H1 (cell line): ENCODE measurements around the gene RBM34. TPM values are rescaled to one million over a fixed set of nuclear protein-coding genes. Genes with fewer than 3 reads are reported as not detected.

ENCODE experiments used
- CTCF ChIA-PET: fragments of 300-600 bp; sonication (Branson Sonifier 250); formaldehyde crosslinking; loops from one replicate; lab custom pipeline; 2021; ENCODE audit not compliant: partially characterized antibody; lab: Charles Lee
- POLR2A ChIA-PET: fragments of 300-600 bp; sonication (Branson Sonifier 250); formaldehyde crosslinking; loops from one replicate; lab custom pipeline; 2021; ENCODE audit warnings: inconsistent platforms; ENCODE audit not compliant: partially characterized antibody; lab: Charles Lee
- DNase-seq, 2 experiments: peaks; one replicate each; pipeline versions ENCODE4 v3.0.0 to v3.0.0-alpha.2; 2010 to 2022; ENCODE audit warnings: low spot score in 2 of 2, low read depth in 1 of 2, mixed read lengths in 1 of 2
- FAIRE-seq: peaks from 2 replicates; lab custom pipeline; 2011; peaks lifted over from hg19 to GRCh38; lab: Jason Lieb, UNC
- H2AFZ ChIP-seq: 2 replicates; pipeline ENCODE4 v1.8.1; 2012; ENCODE audit warnings: low read length, inconsistent platforms
- H2AK5ac ChIP-seq: 2 replicates; pipeline ENCODE4 v1.6.1; 2013; ENCODE audit warnings: low read depth, low read length
- H2BK120ac ChIP-seq: replicated peaks from 2 replicates; pipeline ENCODE3; 2013; ENCODE audit warnings: low read depth, low read length, inconsistent platforms
- H2BK12ac ChIP-seq: 2 replicates; pipeline ENCODE4 v1.6.1; 2013; ENCODE audit warnings: low read depth, low read length
- H2BK15ac ChIP-seq: 2 replicates; pipeline ENCODE4 v1.6.1; 2013; ENCODE audit warnings: low read length
- H2BK20ac ChIP-seq: 2 replicates; pipeline ENCODE4 v1.6.1; 2013; ENCODE audit warnings: low read length
- H2BK5ac ChIP-seq: 2 replicates; pipeline ENCODE4 v1.6.1; 2013; ENCODE audit warnings: low read depth, low read length
- H3K14ac ChIP-seq: 2 replicates; pipeline ENCODE4 v1.6.1; 2013; ENCODE audit warnings: inconsistent platforms; ENCODE audit not compliant: insufficient read length
- H3K18ac ChIP-seq: 2 replicates; pipeline ENCODE4 v1.6.1; 2013; ENCODE audit warnings: low read length; ENCODE audit errors: extremely low read depth
- H3K23ac ChIP-seq: 2 replicates; pipeline ENCODE4 v1.6.1; 2013; ENCODE audit warnings: inconsistent platforms; ENCODE audit not compliant: insufficient read length
- H3K23me2 ChIP-seq: 2 replicates; pipeline ENCODE4 v1.6.1; 2013; ENCODE audit warnings: low read depth, low read length
- H3K27ac ChIP-seq: 2 replicates; pipeline ENCODE4 v1.6.1; 2011; ENCODE audit warnings: low read depth, low read length, inconsistent platforms
- H3K27me3 ChIP-seq, 4 experiments: replicated peaks in 1 of 4; 1 replicate in 1 of 4; 2 replicates in 3 of 4; pipeline versions ENCODE4 v1.6.1 to v1.8.1; 2011 to 2013; ENCODE audit warnings: low read length in 3 of 4, mild to moderate bottlenecking in 3 of 4, inconsistent platforms in 2 of 4, mixed read lengths in 2 of 4, moderate library complexity in 1 of 4; ENCODE audit not compliant: control insufficient read depth in 3 of 4, insufficient read depth in 3 of 4; ENCODE audit errors: extremely low read depth in 1 of 4
- H3K36me3 ChIP-seq, 4 experiments: 2 replicates each; pipeline versions ENCODE4 v1.6.1 to v1.8.1; 2011 to 2013; ENCODE audit warnings: mild to moderate bottlenecking in 4 of 4, low read length in 3 of 4, moderate library complexity in 2 of 4, control low read depth in 1 of 4, inconsistent platforms in 1 of 4; ENCODE audit not compliant: insufficient read depth in 4 of 4, control insufficient read depth in 2 of 4
- H3K4ac ChIP-seq: replicated peaks from 2 replicates; pipeline ENCODE3; 2013; ENCODE audit warnings: low read length, low read depth, mixed read lengths, inconsistent platforms; ENCODE audit not compliant: insufficient read length
- H3K4me1 ChIP-seq, 4 experiments: replicated peaks in 1 of 4; 1 replicate in 1 of 4; 2 replicates in 3 of 4; pipeline versions ENCODE4 v1.6.1 to v1.8.1; 2011 to 2013; ENCODE audit warnings: low read length in 3 of 4, inconsistent platforms in 2 of 4, mixed read lengths in 1 of 4; ENCODE audit not compliant: insufficient read depth in 4 of 4, control insufficient read depth in 3 of 4
- H3K4me2 ChIP-seq, 2 experiments: 2 replicates each; pipeline versions ENCODE4 v1.6.1 to v1.8.1; 2011 to 2013; ENCODE audit warnings: low read depth in 2 of 2, low read length in 2 of 2, control low read depth in 1 of 2, inconsistent platforms in 1 of 2, mild to moderate bottlenecking in 1 of 2; ENCODE audit not compliant: insufficient read depth in 1 of 2
- H3K4me3 ChIP-seq, 4 experiments: fragments of 200-600, 300-600 bp in 1 of 4; sonication (generic), shearing (Covaris generic), sonication (Bioruptor Twin) in 1 of 4; 2 replicates each; pipeline versions ENCODE4 v1.5.1 to v1.8.1; 2011 to 2016; ENCODE audit warnings: low read length in 4 of 4, low read depth in 3 of 4, control low read depth in 2 of 4, inconsistent platforms in 2 of 4, mild to moderate bottlenecking in 2 of 4, mixed read lengths in 1 of 4, moderate library complexity in 1 of 4; ENCODE audit not compliant: insufficient read depth in 2 of 4; ENCODE audit errors: extremely low read depth in 1 of 4
- H3K56ac ChIP-seq: replicated peaks from 2 replicates; pipeline ENCODE3; 2013; ENCODE audit warnings: low read depth, mild to moderate bottlenecking, mixed read lengths, low read length, inconsistent platforms; ENCODE audit not compliant: insufficient read length
- H3K79me1 ChIP-seq: 2 replicates; pipeline ENCODE4 v1.6.1; 2013; ENCODE audit warnings: low read depth, low read length, control low read depth
- H3K79me2 ChIP-seq, 2 experiments: 2 replicates each; pipeline versions ENCODE4 v1.6.1 to v1.8.1; 2012 to 2013; ENCODE audit warnings: low read length in 2 of 2, mild to moderate bottlenecking in 2 of 2, inconsistent platforms in 1 of 2; ENCODE audit not compliant: insufficient read depth in 2 of 2, control insufficient read depth in 1 of 2
- H3K9ac ChIP-seq, 4 experiments: replicated peaks in 1 of 4; 1 replicate in 1 of 4; 2 replicates in 3 of 4; pipeline versions ENCODE4 v1.6.1 to v1.8.1; 2011 to 2013; ENCODE audit warnings: low read depth in 3 of 4, low read length in 3 of 4, control low read depth in 2 of 4, mild to moderate bottlenecking in 2 of 4, moderate library complexity in 2 of 4, inconsistent platforms in 1 of 4; ENCODE audit errors: extremely low read depth in 1 of 4
- H3K9me3 ChIP-seq, 2 experiments: 2 replicates each; pipeline versions ENCODE4 v1.6.1 to v1.8.1; 2012 to 2013; ENCODE audit warnings: mild to moderate bottlenecking in 2 of 2, moderate library complexity in 2 of 2, control low read depth in 1 of 2, inconsistent platforms in 1 of 2, low read depth in 1 of 2, low read length in 1 of 2, mixed read lengths in 1 of 2; ENCODE audit not compliant: insufficient read depth in 2 of 2
- H4K20me1 ChIP-seq, 2 experiments: replicated peaks in 1 of 2; 2 replicates each; pipeline versions ENCODE3 to v1.8.1; 2011 to 2013; ENCODE audit warnings: inconsistent platforms in 2 of 2, low read length in 2 of 2, mild to moderate bottlenecking in 1 of 2; ENCODE audit not compliant: insufficient read depth in 2 of 2, control insufficient read depth in 1 of 2
- H4K5ac ChIP-seq: 2 replicates; pipeline ENCODE4 v1.6.1; 2013; ENCODE audit warnings: low read length, low read depth, mixed read lengths, inconsistent platforms; ENCODE audit not compliant: insufficient read length
- H4K8ac ChIP-seq: 2 replicates; pipeline ENCODE4 v1.8.0; 2013; ENCODE audit warnings: mild to moderate bottlenecking, moderate library complexity, low read length, inconsistent platforms; ENCODE audit not compliant: insufficient read depth; ENCODE audit errors: extremely low read depth
- H4K91ac ChIP-seq: replicated peaks from 2 replicates; pipeline ENCODE3; 2013; ENCODE audit warnings: low read length, mixed read lengths, inconsistent platforms; ENCODE audit not compliant: insufficient read length
- CHD1 ChIP-seq: IDR thresholded peaks from 2 replicates; pipeline ENCODE4 v1.6.1; 2012; ENCODE audit warnings: low read depth, low read length, improper control_type of control experiment
- JUN ChIP-seq: IDR thresholded peaks from 2 replicates; pipeline ENCODE4 v1.6.1; 2011; ENCODE audit warnings: low read depth, mild to moderate bottlenecking, improper control_type of control experiment, low read length
- RNF2 ChIP-seq: fragments of 200-900, 300-1000 bp; sonication (generic); IDR thresholded peaks from 2 replicates; pipeline ENCODE4 v1.7.1; 2016; ENCODE audit warnings: borderline replicate concordance, low read depth, mild to moderate bottlenecking, antibody characterized with exemption, low read length; ENCODE audit not compliant: poor library complexity, severe bottlenecking; ENCODE audit errors: missing control alignments
- SUZ12 ChIP-seq: fragments of 200-600 bp; sonication (generic); IDR thresholded peaks from 2 replicates; pipeline ENCODE4 v1.6.1; 2012; ENCODE audit warnings: mild to moderate bottlenecking, inconsistent platforms, low read length, moderate library complexity, mixed read lengths
- WGBS, 2 experiments: shearing (Covaris generic) in 1 of 2; methylation state at CpG; one replicate each; pipeline versions ENCODE4 v1.1.6 to v1.1.7; 2013 to 2015; ENCODE audit warnings: low lambda C conversion rate in 2 of 2, mixed read lengths in 2 of 2, inconsistent platforms in 1 of 2, low coverage in 1 of 2, missing lambda C conversion rate in 1 of 2; ENCODE audit not compliant: insufficient replicate concordance in 2 of 2, insufficient coverage in 1 of 2, insufficient read length in 1 of 2; ENCODE audit errors: extremely low coverage in 1 of 2, missing lambda C conversion rate in 1 of 2; 5-methylcytosine and 5-hydroxymethylcytosine counted together
- polyA plus RNA-seq, 7 experiments: library from polyadenylated mRNA; depleted of rRNA in 3 of 7; stranded (reverse) in 5 of 7; unstranded in 2 of 7; fragments of >200 nt in 5 of 7; fragments of 200-250 nt in 2 of 7; gene quantifications; 1 replicate in 5 of 7; 2 replicates in 1 of 7; 4 replicates in 1 of 7; pipeline versions ENCODE4 v1.2.1 to v1.2.3, GENCODE V29; 2011 to 2013; ENCODE audit warnings: missing spikeins in 2 of 7, mixed read lengths in 2 of 7
- total RNA-seq: library from RNA; stranded (reverse); fragmentation: NEBNext Ultra II Directional; extraction: Animal tissue kit (Norgen Biotek cat#: 25700); gene quantifications from 2 replicates; pipeline ENCODE4 v1.2.1, GENCODE V29; 2021

RBM34 gene
- total and polyA plus RNA-seq, 2 of the 8 experiments (the other 6 are each of a cell fraction or from before 2014, with no cell fraction given) = 18.8 to 108 TPM

DNA sequence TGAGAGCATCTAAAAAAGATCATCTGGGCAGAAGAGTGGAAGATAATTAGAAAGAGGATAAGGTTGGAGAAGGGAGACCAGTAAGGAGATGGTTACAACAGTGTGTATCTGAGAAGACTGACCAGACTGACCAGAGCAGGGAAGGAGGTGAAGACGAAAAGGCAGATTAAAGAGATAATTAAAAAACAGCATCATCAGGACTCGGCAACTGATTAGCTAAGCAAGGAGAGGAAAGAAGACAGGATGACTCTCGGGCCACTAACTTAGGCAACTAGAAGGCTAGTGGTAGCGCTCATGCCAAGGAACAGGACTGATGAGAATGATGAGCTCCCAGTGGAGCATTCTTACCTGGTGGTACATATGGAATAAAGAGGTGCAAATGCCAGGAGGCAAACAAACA, 3.9 kb downstream of the RBM34 start:
- no peak overlapping the region for H3K4me3 ChIP-seq
- peaks cover 17 to 58% (median 43%) of the 10 kb centered on the region in 4 experiments for H3K36me3 ChIP-seq
- H2BK15ac ChIP-seq = no peak overlapping the region
- WGBS, 2 experiments = 95% methylated on average over 4 of the region's 4 CpGs; no CpG with 5 or more reads in 1 of the 2 experiments
- H3K23me2 ChIP-seq = peaks cover 6% of the 10 kb centered on the region
- no peak for FAIRE-seq
- H2BK12ac ChIP-seq = no peak overlapping the region
- H3K23ac ChIP-seq = no peak overlapping the region
- peaks cover 0 to 30% of the 10 kb centered on the region in 2 experiments; a peak in 2 of 4 replicates for H3K79me2 ChIP-seq
- H3K9ac ChIP-seq = no peak overlapping the region; a peak in 1 of 7 replicates
- H3K4ac ChIP-seq = no peak overlapping the region
- H4K8ac ChIP-seq = no peak overlapping the region
- H3K79me1 ChIP-seq = no peaks in the 10 kb centered on the region; the same call in 1 of the 2 replicates
- H2AK5ac ChIP-seq = no peak overlapping the region
- H3K14ac ChIP-seq = no peak overlapping the region
- H2BK120ac ChIP-seq = no peak overlapping the region
- H3K4me1 ChIP-seq = peaks cover 0 to 4% (median 1%) of the 10 kb centered on the region in 4 experiments; a peak in 4 of 7 replicates
- no peak overlapping the region for H3K56ac ChIP-seq
- CTCF ChIA-PET = interaction anchor here (0.8 to 2.3 kb wide), 4 partner anchors 11 to 18 kb away, joined by 3 to 7 read pairs (median 5); no protein-coding TSS in a partner anchor
- POLR2A ChIA-PET = interaction anchor here (0.6 to 2.3 kb wide), 8 partner anchors 10 to 1444 kb away, joined by 3 to 18 read pairs (median 4); no protein-coding TSS in a partner anchor
- TF ChIP-seq SUZ12 (no peak), JUN (no peak), CHD1 (no peak), RNF2 (no peak)
- H4K91ac ChIP-seq = no peak overlapping the region
- H3K9me3 ChIP-seq = no peaks in the 10 kb centered on the region
- no peak overlapping the region for H3K4me2 ChIP-seq
- H2BK5ac ChIP-seq = no peak overlapping the region
- no peaks in the 10 kb centered on the region for H3K27me3 ChIP-seq
- H4K20me1 ChIP-seq = peaks cover 0 to 4% of the 10 kb centered on the region in 2 experiments
- H2AFZ ChIP-seq = no peak overlapping the region
- H2BK20ac ChIP-seq = no peak overlapping the region
- DNase-seq = no peak
- H3K27ac ChIP-seq = no peak overlapping the region
- H4K5ac ChIP-seq = no peak overlapping the region
- H3K18ac ChIP-seq = no peak overlapping the region
